PC-3 (cell line): Measurements from ENCODE around the gene LTB. TPM values are rescaled to one million over a fixed set of nuclear protein-coding genes. Genes with fewer than 3 reads are reported as not detected.

Experiments
- ATAC-seq: fragments of 200-7000 bp; cut with Tn5 transposase; 2 replicates; pipeline ENCODE4 v1.9.1; 2020; ENCODE audit warnings: mild to moderate bottlenecking, moderate library complexity
- BruUV-seq: library from RNA; stranded (reverse); fragments of 400-500 nt; replicated peaks from 2 replicates; lab custom pipeline; 2021; lab: Mats Ljungman, UMichigan
- CTCF ChIA-PET: fragments of 300-600 bp; sonication (Branson Sonifier 250); formaldehyde crosslinking; loops from one replicate; lab custom pipeline; 2022; ENCODE audit warnings: antibody characterized with exemption; lab: Charles Lee
- POLR2A ChIA-PET: fragments of 300-600 bp; sonication (Branson Sonifier 250); formaldehyde crosslinking; loops from one replicate; lab custom pipeline; 2022; ENCODE audit warnings: antibody characterized with exemption; ENCODE audit not compliant: unreplicated experiment; lab: Charles Lee
- DNase-seq: peaks from one replicate; pipeline ENCODE4 v3.0.0-alpha.2; 2015
- H2AFZ ChIP-seq: fragments of 300-600 bp; sonication (generic); 2 replicates; pipeline ENCODE4 v1.6.0; 2016; ENCODE audit warnings: antibody characterized with exemption, low read length
- H3F3A ChIP-seq: fragments of 300-600 bp; sonication (generic); one replicate; pipeline ENCODE4 v1.6.0; 2017; ENCODE audit warnings: antibody characterized with exemption, low read length, control low read depth, mild to moderate bottlenecking; ENCODE audit not compliant: unreplicated experiment
- H3K27ac ChIP-seq: fragments of 300-600 bp; sonication (generic); 2 replicates; pipeline ENCODE4 v1.5.1; 2016; ENCODE audit warnings: mild to moderate bottlenecking, low read length
- H3K27me3 ChIP-seq: fragments of 300-600 bp; sonication (generic); 2 replicates; pipeline ENCODE4 v1.6.1; 2016; ENCODE audit warnings: low read length, mixed read lengths
- H3K36me3 ChIP-seq: fragments of 300-600 bp; sonication (generic); 2 replicates; pipeline ENCODE4 v1.6.1; 2016; ENCODE audit warnings: low read depth, mixed run types, low read length, mixed read lengths
- H3K4me1 ChIP-seq: fragments of 300-600 bp; sonication (generic); 2 replicates; pipeline ENCODE4 v1.5.1; 2016; ENCODE audit warnings: low read length; ENCODE audit not compliant: insufficient read depth
- H3K4me2 ChIP-seq: fragments of 300-600 bp; sonication (generic); 2 replicates; pipeline ENCODE4 v1.6.0; 2016; ENCODE audit warnings: low read length
- H3K4me3 ChIP-seq: fragments of 300-600 bp; sonication (generic); 2 replicates; pipeline ENCODE4 v1.5.1; 2016; ENCODE audit warnings: mild to moderate bottlenecking, low read length, mixed read lengths
- H3K79me2 ChIP-seq: fragments of 300-600 bp; sonication (generic); 2 replicates; pipeline ENCODE4 v1.6.1; 2017; ENCODE audit warnings: low read length, mixed read lengths
- H3K9ac ChIP-seq: fragments of 300-600 bp; sonication (generic); 2 replicates; pipeline ENCODE4 v1.6.0; 2016; ENCODE audit warnings: mild to moderate bottlenecking, low read length
- H3K9me2 ChIP-seq: fragments of 300-600 bp; sonication (generic); replicated peaks from 2 replicates; pipeline ENCODE4 v1.6.1; 2016; ENCODE audit warnings: mixed run types, low read length, mixed read lengths
- H3K9me3 ChIP-seq: fragments of 300-600 bp; sonication (generic); 2 replicates; pipeline ENCODE4 v1.6.1; 2016; ENCODE audit warnings: low read length, mixed read lengths
- H4K20me1 ChIP-seq: fragments of 300-600 bp; sonication (generic); 2 replicates; pipeline ENCODE4 v1.6.1; 2016; ENCODE audit warnings: low read length, mixed read lengths
- EZH2 ChIP-seq: fragments of 300-600 bp; sonication (generic); IDR thresholded peaks from one replicate; pipeline ENCODE4 v1.6.1; 2017; ENCODE audit warnings: antibody characterized with exemption, mild to moderate bottlenecking, low read length; ENCODE audit not compliant: unreplicated experiment
- EZH2phosphoT487 ChIP-seq: fragments of 300-600 bp; sonication (generic); IDR thresholded peaks from 2 replicates; pipeline ENCODE4 v1.6.1; 2018; ENCODE audit warnings: mild to moderate bottlenecking, antibody characterized with exemption, low read length, borderline replicate concordance
- intact Hi-C: fragments of 100-400 bp; cut with micrococcal nuclease; formaldehyde crosslinking; loops from 2 replicates; pipeline ENCODE4 v1.9.0; 2023
- total RNA-seq: library from RNA; depleted of rRNA; stranded (reverse); fragments of >200 nt; gene quantifications from 2 replicates; pipeline ENCODE4 v1.2.3, GENCODE V29; 2014
- TF ChIP-seq, protein P1 (sequence below): fragments of 300-600 bp; sonication (generic); conservative IDR thresholded peaks from 2 replicates; pipeline ENCODE4 v1.5.1; 2017; ENCODE audit warnings: antibody characterized with exemption, low read depth, mild to moderate bottlenecking, low read length

The LTB gene
- total RNA-seq, 1 experiment from 2014 or later: 1.5 TPM

DNA sequence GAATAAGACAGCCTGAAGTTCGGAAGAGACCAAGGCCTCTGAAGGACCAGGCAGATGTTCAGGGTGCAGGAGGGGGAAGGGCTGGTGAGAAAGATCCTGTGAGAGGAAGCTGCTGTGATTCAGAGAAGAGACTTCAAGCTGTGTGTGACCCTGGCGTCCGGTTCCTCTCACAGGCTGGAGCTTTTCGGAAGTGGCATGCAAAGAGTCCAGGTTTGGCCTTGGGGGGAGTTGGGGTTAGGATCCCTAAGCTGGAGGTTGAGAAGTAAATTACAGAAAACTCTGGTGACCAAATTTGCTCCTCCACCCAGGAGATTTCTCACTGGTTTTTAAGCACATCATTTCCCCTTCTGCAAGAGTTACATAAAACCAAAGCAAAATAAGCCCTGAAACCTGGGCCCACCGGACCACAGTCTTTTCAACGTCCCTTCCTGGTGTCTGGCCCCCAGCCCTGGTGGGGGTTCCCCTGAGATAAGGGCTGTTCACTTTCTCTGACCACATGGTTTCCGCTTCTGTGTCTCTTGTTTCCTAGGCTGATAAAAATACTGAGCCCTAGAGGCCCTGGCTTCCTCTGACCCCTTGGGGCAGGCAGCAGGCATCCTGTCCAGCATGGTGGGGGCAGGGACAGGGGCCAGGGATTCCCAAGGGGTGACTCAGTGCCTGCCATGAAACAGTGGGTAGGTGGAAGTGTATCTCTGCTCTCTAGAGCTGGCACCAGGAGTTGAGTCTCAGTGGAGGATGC lies 22.1 kb downstream of the LTB start:
- ATAC-seq (peak; percentile 68), DNase-seq (peak; percentile 65)
- Histone ChIP-seq H3K9me3 (no peaks in the 10 kb centered on the region), H3K9ac (no peak overlapping the region), H3K27me3 (no peaks in the 10 kb centered on the region), H3K36me3 (peaks cover 9% of the 10 kb centered on the region; the same call in 1 of the 2 replicates), H3K9me2 (no peaks in the 10 kb centered on the region), H2AFZ (no peak overlapping the region), H3F3A (no peaks in the 10 kb centered on the region), H3K4me1 (peaks cover 23% of the 10 kb centered on the region), H4K20me1 (no peaks in the 10 kb centered on the region), H3K4me3 (no peak overlapping the region), H3K79me2 (no peaks in the 10 kb centered on the region), H3K4me2 (peak overlapping the region; percentile 17), H3K27ac (peak overlapping the region; percentile 45)
- CTCF ChIA-PET: no interaction called here
- intact Hi-C loops: no loop called here
- POLR2A ChIA-PET: no interaction called here
- TF ChIP-seq EZH2 (no peak), EZH2phosphoT487 (no peak)
- TF ChIP-seq, protein P1, sequence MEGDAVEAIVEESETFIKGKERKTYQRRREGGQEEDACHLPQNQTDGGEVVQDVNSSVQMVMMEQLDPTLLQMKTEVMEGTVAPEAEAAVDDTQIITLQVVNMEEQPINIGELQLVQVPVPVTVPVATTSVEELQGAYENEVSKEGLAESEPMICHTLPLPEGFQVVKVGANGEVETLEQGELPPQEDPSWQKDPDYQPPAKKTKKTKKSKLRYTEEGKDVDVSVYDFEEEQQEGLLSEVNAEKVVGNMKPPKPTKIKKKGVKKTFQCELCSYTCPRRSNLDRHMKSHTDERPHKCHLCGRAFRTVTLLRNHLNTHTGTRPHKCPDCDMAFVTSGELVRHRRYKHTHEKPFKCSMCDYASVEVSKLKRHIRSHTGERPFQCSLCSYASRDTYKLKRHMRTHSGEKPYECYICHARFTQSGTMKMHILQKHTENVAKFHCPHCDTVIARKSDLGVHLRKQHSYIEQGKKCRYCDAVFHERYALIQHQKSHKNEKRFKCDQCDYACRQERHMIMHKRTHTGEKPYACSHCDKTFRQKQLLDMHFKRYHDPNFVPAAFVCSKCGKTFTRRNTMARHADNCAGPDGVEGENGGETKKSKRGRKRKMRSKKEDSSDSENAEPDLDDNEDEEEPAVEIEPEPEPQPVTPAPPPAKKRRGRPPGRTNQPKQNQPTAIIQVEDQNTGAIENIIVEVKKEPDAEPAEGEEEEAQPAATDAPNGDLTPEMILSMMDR: no peak
- no TSS peak for BruUV-seq

GRCh38 chr6:31559606-31559957 lies 22.6 kb downstream of the LTB start:
- Histone ChIP-seq H3K4me1 (peaks cover 23% of the 10 kb centered on the region), H3K9ac (no peak overlapping the region), H3K27me3 (no peaks in the 10 kb centered on the region), H3F3A (no peaks in the 10 kb centered on the region), H3K27ac (peak overlapping the region; percentile 45), H3K79me2 (no peaks in the 10 kb centered on the region), H3K9me3 (no peaks in the 10 kb centered on the region), H3K36me3 (peaks cover 11% of the 10 kb centered on the region; the same call in 1 of the 2 replicates), H3K4me2 (peak overlapping the region; percentile 17; the same call in 1 of the 2 replicates), H2AFZ (no peak overlapping the region), H3K9me2 (no peaks in the 10 kb centered on the region), H4K20me1 (no peaks in the 10 kb centered on the region), H3K4me3 (no peak overlapping the region)
- ATAC-seq: no peak
- no peak for DNase-seq
- intact Hi-C loops: no loop called here
- TF ChIP-seq, protein P1: no peak
- no peak for TF ChIP-seq EZH2phosphoT487
- TF ChIP-seq EZH2: no peak
- no TSS peak for BruUV-seq
- CTCF ChIA-PET: no interaction called here
- POLR2A ChIA-PET: no interaction called here
